ENCODE data around the gene ATG4D. TPM values are rescaled to one million over a fixed set of nuclear protein-coding genes. Genes with fewer than 3 reads are reported as not detected.

The ATG4D gene
- total and polyA plus RNA-seq, 4 donors = 4.7 to 44.4 (median 11.1) TPM

- peaks cover 11 to 41% (median 23%) of the 10 kb centered on the region in 4 donors for H3K4me1 ChIP-seq (ENCODE audit: control insufficient read depth in 4 of 4, insufficient read depth in 4 of 4, low read length in 3 of 4)
Observed at GRCh38 chr19:10565567-10566407, 22.1 kb downstream of the ATG4D start, which contains the start of gene KRI1. KRI1 (minus strand) TSS chr19:10566010; CDS start chr19:10565999, 11 bp downstream.

More at GRCh38 chr19:10565567-10566407, 22.1 kb downstream of the ATG4D start, which contains the start of gene KRI1:
- Histone ChIP-seq H3K4me3 (ENCODE audit: low read depth in 1 of 3, low read length in 3 of 3) (peak within 1 kb of the TSS; percentile 41 to 88 (median 76)), H3K27ac (ENCODE audit: low read depth in 1 of 2, low read length in 2 of 2) (peak within 1 kb of the TSS; percentile 80 to 89), H3K27me3 (ENCODE audit: control insufficient read depth in 4 of 4, insufficient read depth in 4 of 4, low read length in 3 of 4) (no peaks in the 10 kb centered on the region), H3K9me3 (ENCODE audit: control insufficient read depth in 4 of 4, low read length in 3 of 4) (no peaks in the 10 kb centered on the region), H3K9ac (ENCODE audit: low read depth in 1 of 2, low read length in 2 of 2) (peak within 1 kb of the TSS; percentile 52 to 57), H3K36me3 (ENCODE audit: control insufficient read depth in 4 of 4, insufficient read depth in 3 of 4, low read depth in 1 of 4, low read length in 3 of 4) (peaks cover 0 to 8% (median under 1%) of the 10 kb centered on the region in 4 donors)
- TF ChIP-seq YY1 (IDR thresholded peaks at IDR 0.05) = peak; percentile 89
- peak; percentile 41 for TF ChIP-seq CTCF (IDR thresholded peaks at IDR 0.05; ENCODE audit: low read depth, low read length, missing input control)
- TF ChIP-seq ZBTB33 (IDR thresholded peaks at IDR 0.05) = no peak
- peak; percentile 84 for TF ChIP-seq SP1 (IDR thresholded peaks at IDR 0.05)
- TF ChIP-seq GABPA (IDR thresholded peaks at IDR 0.05 in 1 of 2, conservative IDR thresholded peaks at IDR 0.05 in 1 of 2) = peak in 1 of 2 donors; percentile 63
- TF ChIP-seq TAF1 (conservative IDR thresholded peaks at IDR 0.05) = no peak
- TF ChIP-seq RXRA (IDR thresholded peaks at IDR 0.05) = peak; percentile 18 to 22
- peak; percentile 56 to 65 for TF ChIP-seq EGR1 (IDR thresholded peaks at IDR 0.05; ENCODE audit: low read depth in 2 of 2)
- no peak for TF ChIP-seq HNF4A (conservative IDR thresholded peaks at IDR 0.05)
- no peak for TF ChIP-seq REST (IDR thresholded peaks at IDR 0.05)
- peak; percentile 99 for DNase-seq (ENCODE audit: low spot score)
- WGBS = under 1% methylated on average over 94 of the region's 94 CpGs
